22Rv1 (cell line): Measurements from ENCODE around the gene LGALS9.

Experiments
- ZFX ChIP-seq: fragments of 450-650 bp; IDR thresholded peaks from 2 replicates; pipeline ENCODE4 v1.6.1; 2017; ENCODE audit warnings: antibody characterized with exemption, borderline replicate concordance
- TF ChIP-seq, protein P1 (sequence below): fragments of 450-650 bp; IDR thresholded peaks from 2 replicates; pipeline ENCODE4 v1.5.1; 2017; ENCODE audit warnings: mild to moderate bottlenecking

- TF ChIP-seq, protein P1, sequence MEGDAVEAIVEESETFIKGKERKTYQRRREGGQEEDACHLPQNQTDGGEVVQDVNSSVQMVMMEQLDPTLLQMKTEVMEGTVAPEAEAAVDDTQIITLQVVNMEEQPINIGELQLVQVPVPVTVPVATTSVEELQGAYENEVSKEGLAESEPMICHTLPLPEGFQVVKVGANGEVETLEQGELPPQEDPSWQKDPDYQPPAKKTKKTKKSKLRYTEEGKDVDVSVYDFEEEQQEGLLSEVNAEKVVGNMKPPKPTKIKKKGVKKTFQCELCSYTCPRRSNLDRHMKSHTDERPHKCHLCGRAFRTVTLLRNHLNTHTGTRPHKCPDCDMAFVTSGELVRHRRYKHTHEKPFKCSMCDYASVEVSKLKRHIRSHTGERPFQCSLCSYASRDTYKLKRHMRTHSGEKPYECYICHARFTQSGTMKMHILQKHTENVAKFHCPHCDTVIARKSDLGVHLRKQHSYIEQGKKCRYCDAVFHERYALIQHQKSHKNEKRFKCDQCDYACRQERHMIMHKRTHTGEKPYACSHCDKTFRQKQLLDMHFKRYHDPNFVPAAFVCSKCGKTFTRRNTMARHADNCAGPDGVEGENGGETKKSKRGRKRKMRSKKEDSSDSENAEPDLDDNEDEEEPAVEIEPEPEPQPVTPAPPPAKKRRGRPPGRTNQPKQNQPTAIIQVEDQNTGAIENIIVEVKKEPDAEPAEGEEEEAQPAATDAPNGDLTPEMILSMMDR, result no peak
- TF ChIP-seq ZFX, result no peak
These were observed 40.6 kb downstream of the LGALS9 start for GRCh38 chr17:27671591-27671910.
